ENCODE data around the gene LYST. TPM values are rescaled to one million over a fixed set of nuclear protein-coding genes. Genes with fewer than 3 reads are reported as not detected.

The LYST gene
- total and polyA plus RNA-seq, 2 donors (not counting 3 experiments of a cell fraction or from before 2014, with no cell fraction given) = 3.1 to 9.6 TPM

DNA sequence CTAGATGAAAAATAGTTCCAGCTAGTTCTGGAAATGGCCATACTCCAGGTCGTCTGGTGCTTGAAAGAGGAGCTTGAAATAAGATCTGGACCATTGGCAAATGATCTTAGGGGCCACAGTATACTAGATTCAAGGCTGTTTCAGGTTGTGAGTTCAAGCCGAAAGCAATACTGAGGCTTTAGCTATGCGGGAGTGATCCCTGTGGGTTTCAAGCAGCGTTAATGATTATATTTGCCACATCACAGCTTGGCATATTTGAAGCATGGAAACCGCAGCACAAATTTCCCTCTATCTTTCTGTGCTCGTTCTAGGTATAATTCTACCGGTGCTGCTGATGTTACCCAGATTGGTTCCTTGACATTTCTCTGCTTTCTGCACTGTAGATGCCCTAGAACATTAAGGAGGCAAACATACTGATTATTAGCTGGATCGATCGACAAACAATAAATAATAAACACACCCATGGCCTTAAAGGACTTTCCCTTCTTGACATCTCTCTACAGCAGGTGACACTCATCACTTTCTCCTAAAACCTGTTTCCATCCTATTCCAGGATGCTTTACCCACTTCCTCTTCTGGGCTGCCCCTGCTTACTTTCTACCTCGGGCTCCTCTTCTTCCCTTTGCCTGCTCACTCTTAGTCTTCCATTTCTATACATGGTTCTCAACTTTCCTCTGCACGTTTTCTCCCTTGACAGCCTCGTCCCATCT is 40.6 kb upstream of the LYST start:
- no peaks in the 10 kb centered on the region for H3K27me3 ChIP-seq (ENCODE audit: control insufficient read depth in 2 of 2, insufficient read depth in 2 of 2, low read length in 2 of 2)
- no peak overlapping the region for H2AFZ ChIP-seq (ENCODE audit: low read depth, low read length)
- H3K36me3 ChIP-seq (ENCODE audit: control insufficient read depth in 2 of 2, extremely low read depth in 1 of 2, insufficient read depth in 2 of 2, low read length in 2 of 2) = no peaks in the 10 kb centered on the region
- CTCF ChIA-PET = interaction anchor here (0.6 to 2.9 kb wide), 4 partner anchors 10 to 296 kb away, joined by 4 to 15 read pairs (median 6); no protein-coding TSS in a partner anchor
- FAIRE-seq (no peak), DNase-seq (ENCODE audit: low read depth, low spot score) (no peak)
- no peaks in the 10 kb centered on the region for H3K79me2 ChIP-seq (ENCODE audit: control insufficient read depth, insufficient read depth, low read length)
- H3K4me2 ChIP-seq (ENCODE audit: insufficient read depth, low read length) = no peak overlapping the region
- no TSS peak for BruUV-seq (replicated peaks)
- H4K20me1 ChIP-seq (replicated peaks; ENCODE audit: control insufficient read depth, extremely low read depth, insufficient read depth, low read length) = no peaks in the 10 kb centered on the region
- H3K27ac ChIP-seq (ENCODE audit: insufficient read depth, low read depth, low read length) = no peak overlapping the region
- no peaks in the 10 kb centered on the region for H3K9me3 ChIP-seq (replicated peaks; ENCODE audit: control insufficient read depth, insufficient read depth, low read length)
- dilution Hi-C loops (cut with MboI; ENCODE audit: extremely low pct_ligation_motif_present, low sequenced_read_pairs) = no loop called here
- no peak overlapping the region for H3K4me3 ChIP-seq (replicated peaks in 1 of 3; ENCODE audit: insufficient read depth in 1 of 3, low read depth in 1 of 3, low read length in 3 of 3)
- no peak overlapping the region for H3K9ac ChIP-seq (replicated peaks; ENCODE audit: extremely low read depth, insufficient read depth, low read length)
- H3K4me1 ChIP-seq (ENCODE audit: control insufficient read depth, extremely low read depth, insufficient read depth, low read length) = peaks cover 26% of the 10 kb centered on the region
- TF ChIP-seq, protein P1, sequence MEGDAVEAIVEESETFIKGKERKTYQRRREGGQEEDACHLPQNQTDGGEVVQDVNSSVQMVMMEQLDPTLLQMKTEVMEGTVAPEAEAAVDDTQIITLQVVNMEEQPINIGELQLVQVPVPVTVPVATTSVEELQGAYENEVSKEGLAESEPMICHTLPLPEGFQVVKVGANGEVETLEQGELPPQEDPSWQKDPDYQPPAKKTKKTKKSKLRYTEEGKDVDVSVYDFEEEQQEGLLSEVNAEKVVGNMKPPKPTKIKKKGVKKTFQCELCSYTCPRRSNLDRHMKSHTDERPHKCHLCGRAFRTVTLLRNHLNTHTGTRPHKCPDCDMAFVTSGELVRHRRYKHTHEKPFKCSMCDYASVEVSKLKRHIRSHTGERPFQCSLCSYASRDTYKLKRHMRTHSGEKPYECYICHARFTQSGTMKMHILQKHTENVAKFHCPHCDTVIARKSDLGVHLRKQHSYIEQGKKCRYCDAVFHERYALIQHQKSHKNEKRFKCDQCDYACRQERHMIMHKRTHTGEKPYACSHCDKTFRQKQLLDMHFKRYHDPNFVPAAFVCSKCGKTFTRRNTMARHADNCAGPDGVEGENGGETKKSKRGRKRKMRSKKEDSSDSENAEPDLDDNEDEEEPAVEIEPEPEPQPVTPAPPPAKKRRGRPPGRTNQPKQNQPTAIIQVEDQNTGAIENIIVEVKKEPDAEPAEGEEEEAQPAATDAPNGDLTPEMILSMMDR (IDR thresholded peaks at IDR 0.05; ENCODE audit: extremely low read depth in 1 of 2, insufficient read depth in 1 of 2, low read depth in 1 of 2, low read length in 2 of 2) = no peak
- no peak for TF ChIP-seq POLR2A (IDR thresholded peaks at IDR 0.05; ENCODE audit: low read depth, low read length)
- TF ChIP-seq GATA2 (IDR thresholded peaks at IDR 0.05; ENCODE audit: insufficient read depth, insufficient read length, low read depth, low read length) = no peak
- TF ChIP-seq MYC (IDR thresholded peaks at IDR 0.05; ENCODE audit: low read depth, low read length) = no peak
- TF ChIP-seq, protein P2, sequence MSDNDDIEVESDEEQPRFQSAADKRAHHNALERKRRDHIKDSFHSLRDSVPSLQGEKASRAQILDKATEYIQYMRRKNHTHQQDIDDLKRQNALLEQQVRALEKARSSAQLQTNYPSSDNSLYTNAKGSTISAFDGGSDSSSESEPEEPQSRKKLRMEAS (IDR thresholded peaks at IDR 0.05; ENCODE audit: insufficient read depth, insufficient read length) = no peak
- TF ChIP-seq POLR2AphosphoS5 (IDR thresholded peaks at IDR 0.05; ENCODE audit: insufficient read depth, low read depth, low read length) = no peak
- no peak for TF ChIP-seq FOS (IDR thresholded peaks at IDR 0.05; ENCODE audit: borderline replicate concordance, insufficient read depth, low read length)
- no peak for TF ChIP-seq JUN (IDR thresholded peaks at IDR 0.05; ENCODE audit: borderline replicate concordance, insufficient read depth, insufficient read length, low read depth)
- TF ChIP-seq EZH2 (IDR thresholded peaks at IDR 0.05; ENCODE audit: borderline replicate concordance, low read depth, low read length, severe bottlenecking) = no peak
- POLR2A ChIA-PET = interaction anchor here (0.7 kb wide), 1 partner anchor 10 kb away, joined by 3 read pairs; no protein-coding TSS in a partner anchor
- intact Hi-C loops (cut with micrococcal nuclease) = no loop called here
- no peaks in the 10 kb centered on the region for H3K9me1 ChIP-seq (replicated peaks; ENCODE audit: control insufficient read depth, extremely low read depth, insufficient read depth, low read length)
